GM21737 (cell line): ENCODE measurements around the gene HPN.
"Not testable (repeated sequence)": the region's sequence is repeated elsewhere in the genome, so short reads cannot be mapped to it uniquely, and the experiment has no call there.

Source experiments
- ATAC-seq: cut with Tn5 transposase; IDR thresholded peaks from one replicate; pipeline ENCODE4 v1.9.1; 2021; ENCODE audit warnings: mild to moderate bottlenecking, moderate library complexity; ENCODE audit not compliant: unreplicated experiment

The HPN gene

GRCh38 chr19:35041548-35042055 lies at the start of gene HPN:
Gene HPN (plus strand): TSS chr19:35041721. CDS start chr19:35042507, 786 bp downstream.
- ATAC-seq: no peak

- ATAC-seq: not testable (repeated sequence)
Observed at GRCh38 chr19:34992582-34992981, 48.9 kb upstream of the HPN start.

- no peak for ATAC-seq
Observed at GRCh38 chr19:34994286-34994642, 47.3 kb upstream of the HPN start.

GRCh38 chr19:34994643-34995541 lies 46.6 kb upstream of the HPN start:
- no peak for ATAC-seq

- no peak for ATAC-seq
Observed at GRCh38 chr19:34995551-34995950, 46.0 kb upstream of the HPN start.

- ATAC-seq: no peak
Observed at GRCh38 chr19:34997071-34997617, 44.4 kb upstream of the HPN start.

- not testable (repeated sequence) for ATAC-seq
Observed at GRCh38 chr19:34998224-34998623, 43.3 kb upstream of the HPN start.

GRCh38 chr19:34998777-34999497 lies 42.6 kb upstream of the HPN start:
- no peak for ATAC-seq

- peak; percentile 42 for ATAC-seq
Observed at GRCh38 chr19:34999498-35000337, 41.8 kb upstream of the HPN start, which contains the start of gene GRAMD1A. Gene GRAMD1A (plus strand): TSS chr19:35000323. CDS start chr19:35000479, 156 bp downstream.

- no peak for ATAC-seq
Observed at GRCh38 chr19:35000338-35000646, 41.2 kb upstream of the HPN start.

GRCh38 chr19:35000647-35001501 lies 40.6 kb upstream of the HPN start:
- ATAC-seq: no peak

- no peak for ATAC-seq
Observed at GRCh38 chr19:35002037-35002535, 39.4 kb upstream of the HPN start.

- ATAC-seq: no peak
Observed at GRCh38 chr19:35004517-35005255, 36.8 kb upstream of the HPN start.

- no peak for ATAC-seq
Observed at GRCh38 chr19:35005256-35005977, 36.1 kb upstream of the HPN start.

GRCh38 chr19:35006007-35006341 lies 35.5 kb upstream of the HPN start:
- ATAC-seq: not testable (repeated sequence)

GRCh38 chr19:35006342-35006998 lies 35.1 kb upstream of the HPN start:
- no peak for ATAC-seq

GRCh38 chr19:35006999-35007365 lies 34.5 kb upstream of the HPN start:
- ATAC-seq: no peak

- not testable (repeated sequence) for ATAC-seq
Observed at GRCh38 chr19:35007427-35007826, 34.1 kb upstream of the HPN start.
